SK-N-MC (cell line): ENCODE measurements around the gene HERC4.

Experiments
- DNase-seq: peaks from one replicate; pipeline ENCODE4 v3.0.0-alpha.2; 2011; ENCODE audit warnings: low read depth, low spot score
- H3K27ac ChIP-seq: fragments of 200-600 bp; sonication (generic); 2 replicates; pipeline ENCODE4 v1.5.1; 2016; ENCODE audit warnings: mixed run types
- H3K36me3 ChIP-seq: fragments of 200-600 bp; sonication (generic); 2 replicates; pipeline ENCODE4 v1.6.1; 2017; ENCODE audit warnings: antibody characterized with exemption, low read length, mixed read lengths; ENCODE audit not compliant: insufficient read depth
- H3K4me3 ChIP-seq: fragments of 200-600 bp; sonication (generic); 2 replicates; pipeline ENCODE4 v1.5.1; 2016
- H3K9ac ChIP-seq: fragments of 200-600 bp; sonication (generic); 2 replicates; pipeline ENCODE4 v1.8.0; 2017; ENCODE audit warnings: mixed run types, mixed read lengths; ENCODE audit not compliant: insufficient read length
- H3K9me3 ChIP-seq: fragments of 200-600 bp; sonication (generic); 2 replicates; pipeline ENCODE4 v1.6.1; 2017; ENCODE audit warnings: low read depth, mild to moderate bottlenecking, antibody characterized with exemption, low read length, moderate library complexity, mixed read lengths
- EZH2 ChIP-seq: fragments of 200-600 bp; sonication (generic); IDR thresholded peaks from one replicate; pipeline ENCODE4 v1.6.1; 2017; ENCODE audit warnings: antibody characterized with exemption
- FOXP2 ChIP-seq: optimal IDR thresholded peaks from 2 replicates; pipeline ENCODE3; 2011; ENCODE audit warnings: mild to moderate bottlenecking, moderate library complexity; ENCODE audit not compliant: insufficient read depth; ENCODE audit errors: extremely low read length, control extremely low read depth
- POLR2AphosphoS5 ChIP-seq: IDR thresholded peaks from 2 replicates; pipeline ENCODE4 v1.6.1; 2012; ENCODE audit warnings: mild to moderate bottlenecking, low read depth, low read length, borderline replicate concordance

Gene HERC4

GRCh38 chr10:68099736-68100135 lies 24.7 kb upstream of the HERC4 start:
- Histone ChIP-seq H3K27ac (peak overlapping the region; percentile 68), H3K4me3 (no peak overlapping the region), H3K9ac (no peak overlapping the region), H3K9me3 (no peaks in the 10 kb centered on the region), H3K36me3 (no peaks in the 10 kb centered on the region)
- TF ChIP-seq FOXP2 (no peak), POLR2AphosphoS5 (no peak), EZH2 (no peak)
- no peak for DNase-seq

GRCh38 chr10:68096913-68097516 lies 21.9 kb upstream of the HERC4 start:
- TF ChIP-seq FOXP2 (no peak), POLR2AphosphoS5 (no peak), EZH2 (no peak)
- H3K9me3 ChIP-seq, result no peaks in the 10 kb centered on the region
- H3K4me3 ChIP-seq, result no peak overlapping the region
- peak overlapping the region; percentile 62; the same call in 1 of the 2 replicates for H3K27ac ChIP-seq
- H3K36me3 ChIP-seq, result no peaks in the 10 kb centered on the region
- no peak for DNase-seq
- no peak overlapping the region for H3K9ac ChIP-seq

GRCh38 chr10:68095153-68095552 lies 20.1 kb upstream of the HERC4 start:
- Histone ChIP-seq H3K4me3 (no peak overlapping the region), H3K27ac (peak overlapping the region; percentile 54; the same call in 1 of the 2 replicates), H3K9ac (no peak overlapping the region), H3K36me3 (no peaks in the 10 kb centered on the region), H3K9me3 (no peaks in the 10 kb centered on the region)
- TF ChIP-seq POLR2AphosphoS5, result no peak
- no peak for TF ChIP-seq FOXP2
- no peak for TF ChIP-seq EZH2
- DNase-seq, result no peak

- peak overlapping the region; percentile 94 for H3K27ac ChIP-seq
- TF ChIP-seq FOXP2 (no peak), POLR2AphosphoS5 (no peak), EZH2 (no peak)
- peak; percentile 58 for DNase-seq
Measured at GRCh38 chr10:68092512-68092911, 17.4 kb upstream of the HERC4 start.

GRCh38 chr10:68090586-68090985 lies 15.5 kb upstream of the HERC4 start:
- Histone ChIP-seq H3K9me3 (no peaks in the 10 kb centered on the region), H3K9ac (no peak overlapping the region), H3K4me3 (no peak overlapping the region), H3K36me3 (no peaks in the 10 kb centered on the region), H3K27ac (peak overlapping the region; percentile 68)
- no peak for DNase-seq
- TF ChIP-seq POLR2AphosphoS5 (no peak), FOXP2 (no peak), EZH2 (no peak)

More at GRCh38 chr10:68092512-68092911, 17.4 kb upstream of the HERC4 start:
- H3K9me3 ChIP-seq, result no peaks in the 10 kb centered on the region
- peak overlapping the region; percentile 46 for H3K9ac ChIP-seq
- H3K4me3 ChIP-seq, result no peak overlapping the region
- H3K36me3 ChIP-seq, result no peaks in the 10 kb centered on the region

GRCh38 chr10:68088740-68089139 lies 13.7 kb upstream of the HERC4 start:
- Histone ChIP-seq H3K27ac (peak overlapping the region; percentile 80), H3K4me3 (no peak overlapping the region), H3K36me3 (no peaks in the 10 kb centered on the region), H3K9ac (no peak overlapping the region), H3K9me3 (no peaks in the 10 kb centered on the region)
- no peak for TF ChIP-seq FOXP2
- no peak for TF ChIP-seq POLR2AphosphoS5
- no peak for TF ChIP-seq EZH2
- no peak for DNase-seq

GRCh38 chr10:68087685-68088401 lies 12.8 kb upstream of the HERC4 start:
- Histone ChIP-seq H3K27ac (peak overlapping the region; percentile 80), H3K9me3 (no peaks in the 10 kb centered on the region), H3K36me3 (no peaks in the 10 kb centered on the region), H3K9ac (peak overlapping the region; percentile 55), H3K4me3 (no peak overlapping the region)
- no peak for TF ChIP-seq FOXP2
- no peak for TF ChIP-seq POLR2AphosphoS5
- no peak for TF ChIP-seq EZH2
- no peak for DNase-seq

- H3K9me3 ChIP-seq, result no peaks in the 10 kb centered on the region
- peak overlapping the region; percentile 55 for H3K9ac ChIP-seq
- no peak overlapping the region for H3K4me3 ChIP-seq
- H3K27ac ChIP-seq, result peak overlapping the region; percentile 80
- no peaks in the 10 kb centered on the region for H3K36me3 ChIP-seq
- TF ChIP-seq EZH2 (no peak), FOXP2 (no peak), POLR2AphosphoS5 (no peak)
- no peak for DNase-seq
Measured at GRCh38 chr10:68086910-68087684, 12.0 kb upstream of the HERC4 start.
